OCI-LY1 (cell line): Measurements from ENCODE around the gene TNFAIP8L2.

Source experiments
- EZH2 ChIP-seq: fragments of 200-600 bp; sonication (generic), shearing (Covaris generic); IDR thresholded peaks from 2 replicates; pipeline ENCODE4 v1.8.0; 2017; ENCODE audit warnings: borderline replicate concordance, mixed run types, mild to moderate bottlenecking, antibody characterized with exemption, low read length, moderate library complexity, mixed read lengths
- TF ChIP-seq, protein P1 (sequence below): fragments of 200-600 bp; sonication (generic), shearing (Covaris generic); IDR thresholded peaks from 2 replicates; pipeline ENCODE4 v1.5.1; 2017; ENCODE audit warnings: mild to moderate bottlenecking, antibody characterized with exemption, low read length, moderate library complexity, mixed read lengths

DNA sequence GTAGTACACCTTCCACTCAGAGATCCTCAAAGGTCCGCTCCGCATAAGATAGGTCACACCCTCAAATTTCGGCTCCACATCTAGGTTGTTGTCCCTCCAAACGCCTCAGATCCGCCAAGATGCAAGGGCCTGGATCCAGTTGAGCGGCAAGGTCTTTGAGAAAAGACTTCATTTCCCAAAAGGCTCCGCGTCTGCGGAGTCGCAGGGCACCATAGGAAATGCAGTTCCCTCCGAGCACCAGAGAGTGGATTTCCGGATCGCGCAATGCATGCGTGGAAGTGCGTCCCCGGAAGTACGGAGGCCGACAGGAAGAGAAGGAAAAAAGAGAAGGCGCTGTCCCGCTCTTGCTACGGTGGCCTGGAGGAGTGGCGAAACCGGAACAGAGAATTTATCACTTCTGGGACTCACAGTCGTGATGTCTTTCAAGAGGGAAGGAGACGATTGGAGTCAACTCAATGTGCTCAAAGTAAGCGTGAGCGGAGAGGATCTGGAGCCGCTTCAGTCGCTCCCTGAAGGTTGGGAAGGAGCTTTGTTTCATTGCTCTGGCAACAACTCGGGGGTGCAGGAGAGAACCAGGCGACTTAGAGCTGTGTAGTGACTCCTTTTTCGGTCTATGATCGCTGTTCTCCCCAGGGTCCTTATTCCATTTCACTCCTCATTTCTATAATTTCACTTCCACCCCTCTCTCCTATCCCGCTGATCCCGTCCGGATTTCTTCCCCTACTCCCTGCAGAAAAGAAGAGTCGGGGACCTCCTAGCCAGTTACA lies 9.5 kb downstream of the TNFAIP8L2 start, which contains the start of the genes LYSMD1 and SCNM1:
- TF ChIP-seq, protein P1, sequence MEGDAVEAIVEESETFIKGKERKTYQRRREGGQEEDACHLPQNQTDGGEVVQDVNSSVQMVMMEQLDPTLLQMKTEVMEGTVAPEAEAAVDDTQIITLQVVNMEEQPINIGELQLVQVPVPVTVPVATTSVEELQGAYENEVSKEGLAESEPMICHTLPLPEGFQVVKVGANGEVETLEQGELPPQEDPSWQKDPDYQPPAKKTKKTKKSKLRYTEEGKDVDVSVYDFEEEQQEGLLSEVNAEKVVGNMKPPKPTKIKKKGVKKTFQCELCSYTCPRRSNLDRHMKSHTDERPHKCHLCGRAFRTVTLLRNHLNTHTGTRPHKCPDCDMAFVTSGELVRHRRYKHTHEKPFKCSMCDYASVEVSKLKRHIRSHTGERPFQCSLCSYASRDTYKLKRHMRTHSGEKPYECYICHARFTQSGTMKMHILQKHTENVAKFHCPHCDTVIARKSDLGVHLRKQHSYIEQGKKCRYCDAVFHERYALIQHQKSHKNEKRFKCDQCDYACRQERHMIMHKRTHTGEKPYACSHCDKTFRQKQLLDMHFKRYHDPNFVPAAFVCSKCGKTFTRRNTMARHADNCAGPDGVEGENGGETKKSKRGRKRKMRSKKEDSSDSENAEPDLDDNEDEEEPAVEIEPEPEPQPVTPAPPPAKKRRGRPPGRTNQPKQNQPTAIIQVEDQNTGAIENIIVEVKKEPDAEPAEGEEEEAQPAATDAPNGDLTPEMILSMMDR = no peak
- no peak for TF ChIP-seq EZH2
